ENCODE results near the gene RAX. TPM values are rescaled to one million over a fixed set of nuclear protein-coding genes. Genes with fewer than 3 reads are reported as not detected.

Gene RAX
- not detected in 2 replicates for total RNA-seq (2014; rRNA removed; shearing (Covaris generic))

DNA sequence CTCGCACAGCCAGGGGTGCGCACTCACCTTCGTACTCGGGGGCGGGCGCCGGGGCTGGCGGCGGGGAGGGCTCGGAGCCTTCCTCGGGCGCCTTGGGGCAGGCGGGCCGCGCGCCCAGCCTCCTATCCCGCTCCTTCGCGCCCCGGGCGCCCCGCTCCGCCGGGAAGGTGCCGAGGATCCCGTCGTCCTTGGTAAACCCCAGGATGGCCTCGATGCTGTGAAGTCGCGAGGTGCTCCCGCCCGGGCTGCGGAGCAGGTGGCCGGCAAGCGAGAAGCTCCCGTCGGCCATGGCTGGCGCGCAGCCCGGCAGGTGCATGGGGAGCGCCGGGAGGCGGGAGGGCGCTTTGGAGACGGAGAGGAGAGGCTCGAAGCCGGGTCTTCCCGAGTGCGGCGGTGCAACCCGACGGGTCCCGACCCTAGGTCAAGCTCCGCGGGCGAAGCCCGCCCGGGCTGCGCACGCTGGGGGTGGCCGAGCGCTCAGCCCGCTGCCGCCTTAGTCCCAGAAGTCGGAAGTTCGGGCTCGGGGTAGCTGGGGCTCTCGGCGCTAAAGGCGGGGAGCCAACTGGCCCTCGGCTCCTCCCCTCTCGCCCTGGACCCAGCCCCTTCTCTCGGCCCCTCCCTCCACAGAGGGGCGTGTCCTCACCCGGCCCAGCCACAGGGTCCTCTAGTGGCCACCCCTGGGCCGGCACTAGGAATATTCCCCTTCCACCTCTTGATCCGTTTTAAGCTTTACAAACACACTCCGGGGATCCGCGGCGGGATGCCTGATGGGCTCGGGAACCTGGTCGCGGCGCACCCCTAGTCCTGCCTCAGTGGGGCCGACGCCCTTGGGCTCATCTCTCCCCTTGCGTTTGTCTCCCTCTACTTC is at the start of gene RAX:
Gene RAX, minus strand, starts transcription at position 564 of the 868 bp plus-strand sequence. Its CDS starts 248 bp downstream, at position 316.
- in situ Hi-C loops (cut with HindIII; ENCODE audit: low sequenced_read_pairs): no loop called here
- no peak for DNase-seq (ENCODE audit: low spot score)

GRCh38 chr18:59318460-59319050 is 45.3 kb upstream of the RAX start, which contains the start of gene CPLX4:
CPLX4 (minus strand) TSS chr18:59318649; CDS start chr18:59318462, 187 bp downstream.
- in situ Hi-C loops (cut with HindIII; ENCODE audit: low sequenced_read_pairs): no loop called here
- DNase-seq (ENCODE audit: low spot score): no peak

DNA sequence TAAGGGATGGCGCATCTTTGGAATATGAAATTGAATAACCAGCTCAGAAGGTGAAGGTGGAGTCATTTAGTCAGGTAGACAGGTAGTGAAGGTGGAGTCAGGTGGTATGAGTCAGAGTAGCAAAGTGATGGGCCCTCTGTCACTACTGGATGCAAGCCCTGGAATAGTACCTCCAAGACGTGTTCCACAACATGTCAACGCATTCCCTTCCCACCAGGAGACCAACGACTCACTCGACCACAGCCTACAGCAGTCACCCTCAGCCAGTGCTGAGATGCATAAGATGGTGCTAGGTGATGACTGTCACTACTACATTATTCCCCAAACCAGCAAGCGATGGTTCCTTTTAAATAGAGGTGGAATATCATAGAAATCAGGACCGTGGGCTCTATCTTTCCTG is 38.4 kb upstream of the RAX start:
- no peak for DNase-seq (ENCODE audit: low spot score)
- in situ Hi-C loops (cut with HindIII; ENCODE audit: low sequenced_read_pairs): no loop called here

- no peak for DNase-seq (ENCODE audit: low spot score)
- in situ Hi-C loops (cut with HindIII; ENCODE audit: low sequenced_read_pairs): no loop called here
Observed at GRCh38 chr18:59308938-59309260, 35.6 kb upstream of the RAX start.

DNA sequence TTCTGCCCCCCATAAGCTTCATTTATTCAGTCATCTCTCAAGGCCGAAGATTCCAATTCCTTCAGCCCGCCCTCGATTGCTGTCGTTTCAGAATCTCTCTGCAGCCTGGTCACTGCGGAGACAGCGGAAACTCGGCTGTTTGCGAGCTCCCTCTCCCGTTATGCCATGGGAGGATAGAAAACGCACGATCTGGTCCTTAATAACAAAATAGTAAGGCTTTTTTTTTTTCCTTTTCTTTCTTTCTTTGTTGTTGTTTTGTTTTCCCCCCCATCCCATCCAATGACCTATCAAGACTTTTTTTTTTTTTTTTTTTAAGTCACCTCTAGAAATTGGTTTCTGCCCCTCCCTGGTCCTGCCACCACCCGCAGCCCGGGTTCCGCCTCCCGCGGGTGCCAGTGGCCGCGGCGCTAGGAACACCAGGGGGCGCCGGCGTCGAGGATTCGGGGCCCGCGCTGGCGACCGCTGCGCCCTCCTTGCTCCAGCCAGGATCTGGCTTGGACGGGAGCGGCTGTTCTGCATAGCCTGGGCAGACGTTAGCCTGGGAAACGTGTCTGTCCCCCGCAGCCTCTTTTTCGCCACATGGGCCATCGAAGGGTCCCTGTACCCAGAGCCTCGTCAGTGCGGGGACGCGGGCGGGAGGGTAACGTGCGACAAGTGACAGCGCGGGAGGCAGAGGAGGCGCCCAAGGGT is 35.1 kb upstream of the RAX start:
- in situ Hi-C loops (cut with HindIII; ENCODE audit: low sequenced_read_pairs): no loop called here
- peak; percentile 18 for DNase-seq (ENCODE audit: low spot score)

- in situ Hi-C loops (cut with HindIII; ENCODE audit: low sequenced_read_pairs): no loop called here
- no peak for DNase-seq (ENCODE audit: low spot score)
Observed at GRCh38 chr18:59306640-59307039, 33.4 kb upstream of the RAX start.

DNA sequence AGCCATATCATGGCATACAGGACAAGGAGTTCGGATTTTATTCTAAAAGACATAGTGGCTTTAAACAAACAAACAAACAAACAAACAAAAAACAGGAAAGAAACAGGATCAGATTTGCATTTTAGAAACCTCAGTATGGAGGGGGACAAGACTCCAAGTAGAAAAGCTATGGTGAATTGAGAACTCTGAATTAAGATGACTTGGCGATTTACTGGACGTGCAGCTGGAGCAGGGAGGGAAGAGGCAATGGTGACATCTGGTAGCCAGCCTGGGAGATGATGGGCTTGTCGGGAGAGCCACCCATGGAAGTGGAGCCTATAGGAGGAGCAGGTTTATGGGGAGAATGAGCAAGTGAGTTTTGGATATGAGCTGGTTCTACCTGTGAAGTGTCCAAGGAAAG is 32.0 kb upstream of the RAX start:
- in situ Hi-C loops (cut with HindIII; ENCODE audit: low sequenced_read_pairs): no loop called here
- no peak for DNase-seq (ENCODE audit: low spot score)

- no peak for DNase-seq (ENCODE audit: low spot score)
- in situ Hi-C loops (cut with HindIII; ENCODE audit: low sequenced_read_pairs): no loop called here
Observed at GRCh38 chr18:59303656-59304195, 30.5 kb upstream of the RAX start.

DNA sequence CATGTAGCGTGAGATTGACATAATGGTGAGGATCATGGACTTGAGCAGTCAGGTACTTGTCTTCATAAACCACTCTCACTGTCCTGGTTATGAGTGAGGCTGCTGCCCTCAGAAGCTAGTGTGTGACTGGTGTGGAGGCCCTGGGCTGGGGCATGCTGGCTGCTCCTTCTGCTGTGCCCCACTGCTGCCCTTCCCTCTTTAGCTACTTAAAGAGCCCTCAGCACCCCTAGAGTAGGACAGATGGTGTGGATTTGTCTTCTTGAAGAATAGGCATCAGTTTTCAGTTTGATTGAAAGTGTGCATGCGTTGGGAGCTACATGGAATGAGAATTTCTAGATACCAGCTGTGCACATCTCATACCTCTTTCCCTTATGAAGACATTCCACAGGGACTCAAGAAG is 29.8 kb upstream of the RAX start:
- DNase-seq (ENCODE audit: low spot score): no peak
- in situ Hi-C loops (cut with HindIII; ENCODE audit: low sequenced_read_pairs): no loop called here

DNA sequence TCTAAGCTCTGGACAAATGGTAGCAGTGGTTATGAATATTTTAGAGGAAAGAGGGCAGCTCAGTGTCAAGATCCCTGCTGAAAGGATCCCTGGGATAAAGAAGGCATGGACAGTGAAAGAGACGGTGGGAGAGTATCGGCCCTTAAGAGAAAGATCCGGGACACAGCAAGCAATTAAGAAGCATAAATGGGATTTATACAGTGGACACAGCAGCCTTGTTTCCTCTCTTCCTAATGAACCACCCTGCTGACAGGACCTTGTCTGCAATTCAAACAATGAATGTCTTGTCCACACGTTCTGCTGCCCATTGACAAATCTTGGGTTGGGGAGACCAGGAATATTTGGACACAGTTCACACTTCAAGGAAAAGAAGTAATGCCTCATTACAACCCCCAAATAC is 28.7 kb upstream of the RAX start:
- DNase-seq (ENCODE audit: low spot score): no peak

GRCh38 chr18:59300676-59301285 is 27.5 kb upstream of the RAX start:
- in situ Hi-C loops (cut with HindIII; ENCODE audit: low sequenced_read_pairs): no loop called here
- DNase-seq (ENCODE audit: low spot score): no peak

More for the DNA sequence above, 28.7 kb upstream of the RAX start:
- in situ Hi-C loops (cut with HindIII; ENCODE audit: low sequenced_read_pairs): no loop called here

- in situ Hi-C loops (cut with HindIII; ENCODE audit: low sequenced_read_pairs): no loop called here
- no peak for DNase-seq (ENCODE audit: low spot score)
Observed at GRCh38 chr18:59298871-59299270, 25.6 kb upstream of the RAX start.

DNA sequence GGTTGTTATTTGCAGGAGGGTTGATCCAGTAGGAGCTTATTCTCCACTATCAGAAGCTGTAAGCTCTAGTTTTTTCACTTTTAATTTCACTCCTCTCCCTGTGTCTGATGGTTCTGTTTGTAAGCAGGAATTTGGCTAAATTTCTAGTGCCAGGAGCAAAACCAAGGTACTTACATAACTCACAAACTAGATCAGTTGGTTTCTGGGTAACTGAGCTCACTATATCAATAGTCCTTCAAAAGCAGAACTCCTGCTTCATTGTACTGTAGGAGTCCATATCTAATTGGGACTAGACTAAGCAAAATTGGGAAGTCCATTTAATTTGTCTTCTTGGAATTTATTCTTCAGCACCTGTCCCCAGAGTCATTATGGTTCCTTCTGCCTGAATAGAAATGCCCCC is 20.1 kb upstream of the RAX start:
- DNase-seq (ENCODE audit: low spot score): no peak
- in situ Hi-C loops (cut with HindIII; ENCODE audit: low sequenced_read_pairs): no loop called here

DNA sequence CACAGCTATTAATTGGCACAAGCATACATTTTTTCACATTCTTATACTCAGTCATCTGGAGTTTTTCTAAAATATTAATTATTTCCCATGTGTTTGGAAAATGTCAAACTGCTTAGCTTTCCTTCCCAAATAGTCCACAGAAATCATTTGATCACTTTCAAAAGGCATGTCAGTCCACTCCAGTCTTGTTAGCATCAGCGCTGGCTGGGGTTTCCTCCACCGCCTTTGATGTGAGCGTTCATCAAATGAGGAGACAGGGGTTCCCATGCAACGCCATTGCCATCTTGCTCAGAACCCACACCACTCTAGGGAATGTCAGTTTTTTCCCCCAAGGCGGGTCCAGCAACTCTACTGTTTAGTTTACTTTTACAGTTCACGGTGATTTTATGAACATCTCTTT is 13.1 kb upstream of the RAX start:
- in situ Hi-C loops (cut with HindIII; ENCODE audit: low sequenced_read_pairs): no loop called here
- DNase-seq (ENCODE audit: low spot score): no peak

DNA sequence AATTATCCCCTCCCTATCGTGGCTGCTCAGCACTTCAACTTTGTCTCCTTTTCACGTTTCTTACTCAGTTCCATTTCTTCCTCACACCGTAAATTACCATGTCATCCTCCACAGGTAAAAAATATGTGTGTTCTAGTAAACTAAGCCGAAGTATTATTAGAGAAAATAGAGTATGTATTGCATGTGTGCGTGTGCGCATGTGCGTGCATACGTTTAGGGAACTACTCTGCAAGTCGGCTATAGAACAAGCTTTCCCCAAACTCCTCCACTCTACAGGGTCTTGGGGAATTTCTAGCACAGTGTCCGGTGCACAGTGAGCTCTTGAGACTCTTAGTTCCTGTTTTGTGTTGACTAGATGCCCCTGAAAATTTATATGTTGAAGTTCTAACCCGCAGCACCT is 9.1 kb upstream of the RAX start:
- DNase-seq (ENCODE audit: low spot score): no peak
- in situ Hi-C loops (cut with HindIII; ENCODE audit: low sequenced_read_pairs): no loop called here

GRCh38 chr18:59279722-59280121 is 6.5 kb upstream of the RAX start:
- no peak for DNase-seq (ENCODE audit: low spot score)
- in situ Hi-C loops (cut with HindIII; ENCODE audit: low sequenced_read_pairs): no loop called here

DNA sequence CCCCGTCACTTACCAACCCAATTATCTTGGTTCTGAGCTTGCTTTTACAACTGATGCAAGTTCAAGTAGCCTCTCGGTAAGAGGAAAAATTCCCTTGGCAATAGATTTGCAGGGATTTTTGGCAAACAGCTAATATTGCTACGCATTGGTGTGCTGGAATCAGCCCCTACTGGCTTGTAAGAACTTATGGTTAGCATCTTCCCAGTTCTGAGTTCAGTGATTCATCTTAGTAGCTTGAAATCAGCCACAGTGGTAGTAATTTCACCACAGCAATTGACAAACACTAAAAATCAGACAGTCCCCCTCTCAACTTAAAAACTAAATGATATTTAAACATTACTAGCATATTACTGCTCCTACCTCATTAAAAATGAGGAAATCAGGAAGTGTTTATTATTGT is 5.9 kb upstream of the RAX start:
- in situ Hi-C loops (cut with HindIII; ENCODE audit: low sequenced_read_pairs): no loop called here
- DNase-seq (ENCODE audit: low spot score): no peak

DNA sequence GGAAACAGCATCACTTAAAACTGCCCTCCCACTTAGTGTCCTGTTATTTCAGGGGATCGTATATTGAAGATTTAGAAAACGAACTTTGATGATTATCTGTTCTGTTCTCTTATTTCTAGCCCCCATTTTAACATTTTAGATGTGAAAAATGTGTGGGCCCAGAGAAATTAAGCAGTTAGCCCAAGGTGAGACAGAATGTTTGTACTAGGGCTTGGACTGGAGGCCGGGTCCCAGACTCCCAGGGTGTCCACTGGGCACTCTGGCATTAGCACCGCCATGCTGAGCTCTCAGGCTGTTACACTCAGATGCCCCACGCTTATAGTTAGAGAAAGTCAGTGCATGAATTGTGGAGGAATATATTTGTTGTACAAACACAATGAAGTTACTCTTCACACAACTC is 5.5 kb upstream of the RAX start:
- DNase-seq (ENCODE audit: low spot score): no peak
- in situ Hi-C loops (cut with HindIII; ENCODE audit: low sequenced_read_pairs): no loop called here

DNA sequence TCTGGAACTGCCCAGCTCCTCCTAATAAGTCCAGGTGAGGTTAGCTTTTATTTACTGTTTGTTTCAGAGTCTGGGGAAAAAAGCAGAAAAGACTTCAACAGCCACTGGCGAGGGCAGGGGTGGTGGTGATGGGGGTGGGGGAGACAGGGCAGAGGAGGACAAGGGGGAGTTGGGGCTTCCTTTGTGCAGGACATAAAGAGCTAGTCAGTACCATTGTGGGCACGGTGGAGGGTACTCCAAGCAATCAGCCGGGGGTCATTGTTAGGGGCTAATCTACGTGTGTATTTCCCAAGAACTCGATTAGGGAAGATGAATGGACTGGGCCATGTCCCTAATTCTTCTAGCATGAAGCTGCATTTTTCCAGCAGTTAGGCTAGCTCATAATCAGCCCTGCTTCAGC is 2.8 kb upstream of the RAX start:
- in situ Hi-C loops (cut with HindIII; ENCODE audit: low sequenced_read_pairs): no loop called here
- DNase-seq (ENCODE audit: low spot score): no peak

Measured in G401 (cell line).